NCI-H1105 (cell line): ENCODE data around the gene LHFPL3.

Experiments used
- DNase-seq: peaks from one replicate; lab custom pipeline; 2025; lab: John Stamatoyannopoulos, UW

The LHFPL3 gene

GRCh38 chr7:104846731-104847130 lies 518.3 kb downstream of the LHFPL3 start:
- DNase-seq: no peak

GRCh38 chr7:104848138-104848990 lies 520.0 kb downstream of the LHFPL3 start:
- peak; percentile 54 for DNase-seq

DNA sequence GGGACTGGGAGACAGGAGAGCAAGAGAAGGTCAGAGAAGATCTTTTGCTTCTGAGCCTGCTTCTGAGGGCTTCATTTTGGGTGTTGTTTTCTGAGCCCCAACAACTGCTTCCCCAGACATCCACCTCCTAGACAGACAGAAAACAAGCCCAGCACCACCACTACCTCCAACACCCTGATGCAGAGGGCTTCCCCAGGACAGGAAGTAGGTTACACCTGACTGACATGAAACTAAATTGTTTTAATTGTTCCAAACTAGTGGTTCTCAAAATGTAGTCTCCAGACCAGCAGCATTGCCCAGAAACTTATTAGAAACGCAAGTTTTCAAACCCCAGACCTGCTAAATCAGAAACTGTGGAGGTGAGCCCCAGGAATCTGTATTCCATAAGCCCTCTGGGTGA lies 522.0 kb downstream of the LHFPL3 start:
- DNase-seq: no peak

DNA sequence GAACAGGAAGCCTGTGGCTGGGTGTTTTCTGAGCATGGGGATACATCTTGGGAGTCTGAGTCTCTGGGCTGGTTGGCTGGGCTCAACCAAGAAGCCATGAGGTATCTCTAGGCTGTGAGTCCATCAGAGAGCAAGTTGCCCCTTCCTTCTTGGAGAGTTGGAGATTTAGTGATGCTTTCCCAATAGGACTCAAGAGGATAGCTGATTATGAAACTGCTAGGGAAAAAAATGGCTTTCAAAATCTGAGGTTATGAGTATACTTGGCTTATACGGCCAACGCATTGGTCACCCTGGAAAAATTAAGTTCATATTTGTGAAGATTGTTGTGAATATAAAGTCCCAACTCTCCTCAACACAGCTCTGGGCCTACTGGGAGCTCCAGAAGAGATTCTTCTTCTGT lies 522.9 kb downstream of the LHFPL3 start:
- no peak for DNase-seq

GRCh38 chr7:104852386-104852785 lies 524.0 kb downstream of the LHFPL3 start:
- DNase-seq: no peak

DNA sequence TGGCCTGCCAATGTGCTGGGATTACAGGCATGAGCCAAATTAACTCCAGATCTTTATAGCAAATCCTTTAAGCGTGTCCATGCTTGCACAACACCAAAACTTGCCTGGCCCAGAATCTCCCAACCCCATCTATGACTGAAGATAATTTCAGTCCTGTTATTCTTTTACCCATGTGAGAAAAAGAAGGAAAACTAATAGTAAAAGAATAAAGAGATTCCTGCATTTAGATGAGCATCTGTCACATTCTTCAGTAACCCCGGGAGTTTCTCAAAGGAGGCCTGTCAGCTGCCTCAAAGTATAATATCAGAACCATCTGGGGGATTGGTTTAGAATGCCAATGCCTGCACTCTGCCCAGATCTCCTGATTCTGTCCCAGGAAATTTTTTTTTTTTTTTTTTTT lies 527.5 kb downstream of the LHFPL3 start:
- no peak for DNase-seq

DNA sequence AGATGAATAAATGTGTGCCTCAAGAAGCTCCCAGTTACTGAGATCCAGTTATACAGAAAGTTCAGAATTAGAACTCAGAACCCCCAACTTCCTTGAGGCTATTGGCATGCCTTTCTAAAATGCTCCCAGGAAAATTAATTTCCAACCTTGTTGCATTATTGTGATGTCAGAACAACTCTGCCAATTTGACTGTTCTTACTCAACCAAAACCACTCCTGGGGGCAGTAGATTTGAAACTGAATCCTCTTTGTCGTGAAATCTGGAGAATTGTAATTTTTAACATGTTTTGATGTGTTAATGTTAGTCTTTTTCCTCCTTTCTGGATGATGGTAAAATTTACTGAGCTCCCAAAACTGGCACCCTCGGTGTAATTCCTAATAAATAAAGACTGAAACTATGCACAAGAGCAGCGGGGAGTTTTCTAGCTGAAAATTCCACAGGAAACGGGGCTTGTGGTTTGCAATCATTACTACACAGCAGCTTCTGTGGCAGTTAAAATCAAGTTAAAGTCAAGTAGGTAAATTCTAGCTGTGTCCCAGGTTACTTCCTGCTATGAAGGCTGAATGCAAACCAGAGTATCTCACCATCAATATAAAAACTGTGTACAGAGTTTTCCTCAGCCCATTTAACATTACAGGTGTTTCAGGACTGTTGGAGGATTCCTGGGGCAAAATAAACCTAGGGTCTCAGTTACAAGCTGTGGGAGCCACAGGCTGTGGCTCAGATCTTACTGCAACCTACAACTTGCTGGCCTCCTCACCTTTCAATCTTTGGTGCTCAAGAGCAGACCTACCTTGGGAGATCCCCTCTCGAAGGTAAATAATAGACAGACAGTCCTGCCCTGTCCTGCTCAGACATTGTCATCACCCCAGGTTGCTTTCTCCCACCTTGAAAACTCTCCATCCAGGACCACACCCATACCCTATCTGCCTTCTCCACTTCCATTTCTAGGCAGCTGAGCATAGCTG lies 529.3 kb downstream of the LHFPL3 start:
- no peak for DNase-seq

DNA sequence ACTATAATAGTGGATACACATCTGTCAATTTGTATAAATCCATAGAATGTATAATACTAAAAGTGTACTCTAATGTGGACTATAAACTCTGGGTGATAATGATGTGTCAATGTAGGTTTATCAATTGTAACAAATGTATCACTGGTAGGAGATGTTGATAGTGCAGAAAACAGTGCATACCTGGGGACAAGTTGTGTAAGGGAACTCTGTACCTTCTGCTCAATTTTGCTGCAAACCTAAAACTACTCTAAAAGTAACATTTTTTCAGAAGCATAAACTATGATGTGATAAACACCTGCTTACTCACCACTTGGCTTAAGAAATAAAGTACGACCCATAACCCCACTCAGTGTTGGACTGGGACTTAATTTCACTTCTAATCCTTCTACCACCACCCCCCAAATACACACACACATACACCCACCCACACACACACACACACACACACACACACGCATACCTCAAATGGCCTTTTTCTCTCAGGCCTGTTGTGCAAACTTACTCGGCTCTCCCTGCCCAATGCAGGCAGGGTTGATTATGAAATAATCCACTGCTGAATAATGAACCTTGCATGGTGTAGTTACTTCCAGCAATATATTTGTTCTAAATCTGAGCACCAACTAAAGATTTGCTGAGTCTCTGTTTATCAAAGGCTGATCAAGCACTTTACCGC lies 531.5 kb downstream of the LHFPL3 start:
- no peak for DNase-seq

- DNase-seq: no peak
Measured at GRCh38 chr7:104861729-104862390, 533.5 kb downstream of the LHFPL3 start.

DNA sequence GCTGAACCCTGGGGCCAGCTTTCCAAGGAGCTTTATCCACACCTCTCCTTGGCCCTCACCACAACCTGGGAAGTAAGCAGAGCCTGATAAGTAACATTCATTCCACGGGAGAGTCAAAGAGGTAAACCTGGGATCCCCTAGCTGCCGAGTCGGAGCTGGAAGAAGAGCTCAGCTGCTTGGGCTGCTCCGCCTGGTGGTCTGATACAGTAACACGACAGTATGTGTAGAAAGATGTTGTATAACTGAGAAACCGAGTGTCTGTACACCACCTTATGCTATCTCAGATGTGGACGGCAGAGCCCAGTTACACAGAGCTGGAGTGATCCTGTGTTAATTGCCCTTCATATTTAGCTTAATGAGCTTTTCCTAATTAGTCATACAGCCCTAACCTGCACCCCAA lies 534.3 kb downstream of the LHFPL3 start:
- DNase-seq: no peak

DNA sequence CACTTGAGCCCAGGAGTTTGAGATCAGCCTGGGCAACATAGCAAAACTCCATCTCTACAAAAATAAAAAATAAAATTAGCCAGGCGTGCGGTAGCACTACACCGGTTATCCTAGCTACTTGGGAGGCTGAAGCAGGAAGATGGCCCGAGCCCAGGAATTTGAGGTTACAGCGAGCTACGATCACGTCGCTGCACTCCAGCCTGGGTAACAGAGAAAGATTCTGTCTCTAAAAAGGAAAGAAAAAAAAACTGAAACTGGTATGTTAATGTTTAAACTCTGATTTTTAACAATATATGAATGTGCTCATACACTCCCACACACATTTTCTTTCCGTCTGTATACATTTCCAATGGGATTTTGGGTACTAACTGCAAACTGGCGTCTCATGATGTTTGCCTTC lies 545.0 kb downstream of the LHFPL3 start:
- DNase-seq: no peak

GRCh38 chr7:104878577-104878976 lies 550.2 kb downstream of the LHFPL3 start:
- DNase-seq: no peak

GRCh38 chr7:104883248-104883717 lies 554.9 kb downstream of the LHFPL3 start:
- DNase-seq: no peak

DNA sequence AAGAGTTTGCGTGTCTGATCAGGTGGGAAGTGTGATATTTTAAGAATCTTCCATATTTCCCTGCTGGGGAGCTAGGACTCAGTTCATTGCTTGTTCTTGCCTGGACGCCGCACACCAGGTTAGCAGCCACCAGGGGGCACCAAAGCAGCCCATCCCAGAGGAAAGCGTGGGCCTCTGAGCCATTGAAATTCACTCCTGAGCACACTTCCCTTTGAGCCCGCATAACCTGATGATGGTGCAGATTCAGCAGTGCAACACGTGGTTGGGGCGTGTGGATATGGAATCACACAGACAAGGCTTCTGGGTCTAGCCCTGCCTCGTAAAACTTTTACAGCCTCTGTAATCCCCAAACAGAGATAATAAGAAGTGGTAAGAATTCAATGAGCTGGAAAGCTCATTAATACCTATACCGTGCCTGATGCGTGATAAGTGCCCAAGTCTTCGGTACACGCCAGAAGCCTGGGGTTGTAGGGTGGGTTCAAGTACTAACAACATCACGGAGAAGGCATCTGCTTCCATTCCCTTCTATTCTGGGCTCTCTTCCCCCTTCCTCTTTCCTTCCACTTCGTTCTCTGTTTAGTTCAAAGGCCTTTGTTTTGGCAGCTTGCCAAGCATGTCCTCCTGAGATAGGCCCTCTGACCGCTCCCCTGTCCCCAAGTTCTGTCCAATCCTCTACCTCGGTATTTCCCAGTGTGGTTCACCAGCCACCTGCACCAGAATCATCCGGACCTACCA lies 555.5 kb downstream of the LHFPL3 start:
- DNase-seq: peak; percentile 16

GRCh38 chr7:104886651-104887050 lies 558.2 kb downstream of the LHFPL3 start:
- no peak for DNase-seq

- DNase-seq: no peak
Measured at GRCh38 chr7:104890216-104890615, 561.8 kb downstream of the LHFPL3 start.

DNA sequence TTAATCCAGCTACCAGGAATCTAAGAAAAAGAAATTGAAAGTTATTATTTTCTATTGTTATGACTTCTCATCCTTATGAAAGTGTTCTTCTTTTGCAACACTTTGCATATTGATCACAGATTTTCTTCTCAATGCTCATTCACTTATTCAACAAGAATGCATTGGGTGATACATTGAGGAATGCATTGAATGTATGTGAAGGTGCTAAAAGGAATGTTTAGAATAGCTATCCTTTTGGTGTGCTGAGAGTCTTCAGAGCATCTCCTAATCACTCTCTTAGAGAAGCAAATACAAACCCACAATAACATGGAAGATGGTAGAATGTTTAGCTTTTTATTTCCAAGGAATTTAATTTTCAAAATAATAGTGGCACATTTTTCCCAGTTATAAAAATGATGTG lies 563.5 kb downstream of the LHFPL3 start:
- no peak for DNase-seq

- DNase-seq: no peak
Measured at GRCh38 chr7:104894314-104894713, 565.9 kb downstream of the LHFPL3 start.

- DNase-seq: no peak
Measured at GRCh38 chr7:104894726-104895521, 566.5 kb downstream of the LHFPL3 start.
